Hepatocyte (in vitro differentiated cells): ENCODE measurements around the gene ADGRB2.

Experiments used
- CTCF ChIP-seq: fragments of 200-600 bp; sonication (generic); IDR thresholded peaks from 2 replicates; pipeline ENCODE4 v1.5.1; 2016; ENCODE audit warnings: antibody characterized with exemption, mild to moderate bottlenecking; ENCODE audit not compliant: poor library complexity
- EZH2 ChIP-seq: fragments of 200-600 bp; sonication (generic); IDR thresholded peaks from 2 replicates; pipeline ENCODE4 v1.6.1; 2016; ENCODE audit warnings: antibody characterized with exemption, mild to moderate bottlenecking, borderline replicate concordance
- EZH2phosphoT487 ChIP-seq: fragments of 200-600 bp; sonication (generic); IDR thresholded peaks from one replicate; pipeline ENCODE4 v1.6.1; 2018; ENCODE audit warnings: antibody characterized with exemption, mild to moderate bottlenecking, low read depth, moderate library complexity; ENCODE audit not compliant: unreplicated experiment, severe bottlenecking

- TF ChIP-seq CTCF (no peak), EZH2phosphoT487 (no peak), EZH2 (no peak)
Observed at GRCh38 chr1:31708324-31708723, 55.8 kb downstream of the ADGRB2 start.
